SK-N-MC (cell line): ENCODE measurements around the gene PDLIM3.

Experiments used
- EZH2 ChIP-seq: fragments of 200-600 bp; sonication (generic); IDR thresholded peaks from one replicate; pipeline ENCODE4 v1.6.1; 2017; ENCODE audit warnings: antibody characterized with exemption
- FOXP2 ChIP-seq: optimal IDR thresholded peaks from 2 replicates; pipeline ENCODE3; 2011; ENCODE audit warnings: mild to moderate bottlenecking, moderate library complexity; ENCODE audit not compliant: insufficient read depth; ENCODE audit errors: extremely low read length, control extremely low read depth
- POLR2AphosphoS5 ChIP-seq: IDR thresholded peaks from 2 replicates; pipeline ENCODE4 v1.6.1; 2012; ENCODE audit warnings: mild to moderate bottlenecking, low read depth, low read length, borderline replicate concordance

DNA sequence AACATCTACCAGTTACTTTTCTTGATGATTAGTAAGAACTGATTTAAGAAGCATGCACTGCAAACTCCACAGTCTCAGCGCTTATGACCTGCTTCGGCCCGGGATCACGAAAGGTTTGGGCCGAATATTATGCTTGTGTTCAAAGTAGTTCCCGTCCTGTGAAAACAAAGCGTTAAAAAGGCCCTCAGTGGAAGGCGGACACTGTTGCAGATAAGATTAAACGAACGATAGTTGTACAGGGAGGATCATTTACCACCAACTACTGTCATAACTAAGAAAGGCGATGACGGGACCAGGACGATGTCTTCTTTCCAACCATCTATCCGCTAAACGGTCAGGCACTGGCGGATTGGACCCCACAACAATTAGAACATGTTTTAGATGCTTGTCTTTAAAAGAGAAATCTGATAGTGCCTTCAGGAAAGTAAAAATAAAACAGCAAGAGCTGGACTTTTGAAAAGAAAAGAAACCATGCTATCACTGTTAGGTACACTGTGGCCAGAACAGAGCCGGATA is 21.1 kb downstream of the PDLIM3 start:
- TF ChIP-seq FOXP2, result no peak
- TF ChIP-seq POLR2AphosphoS5, result no peak
- no peak for TF ChIP-seq EZH2
